ENCODE measurements around the gene GPR25.

DNA sequence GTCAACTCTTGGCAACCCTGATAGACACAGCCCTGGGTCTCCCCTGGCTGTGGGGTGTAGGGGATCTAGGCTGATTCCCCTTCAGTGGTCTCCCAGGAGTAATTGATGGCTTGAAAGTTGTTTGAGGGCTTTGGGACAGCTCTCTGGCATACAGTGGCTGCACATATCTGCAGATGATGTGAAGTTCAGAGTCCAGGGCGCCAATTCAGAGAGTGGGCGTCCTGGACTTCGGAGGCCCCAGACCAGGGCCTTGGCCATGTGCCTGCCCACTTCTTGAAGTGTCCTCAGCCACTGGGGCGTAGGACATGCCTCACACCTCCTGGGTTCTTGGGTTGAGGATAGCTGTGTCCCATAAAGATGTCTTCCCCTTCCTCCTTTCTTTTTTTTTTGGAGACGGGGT, 24.5 kb downstream of the GPR25 start:
- TF ChIP-seq POLR2A (IDR thresholded peaks at IDR 0.05), result no peak
- no peak for TF ChIP-seq CTCF (IDR thresholded peaks at IDR 0.05)
